IPS DF 4.7 (cell line): Measurements from ENCODE around the gene BZW1.

Source experiments
- DNase-seq: peaks from one replicate; pipeline ENCODE4 v3.0.0-alpha.2; 2013; ENCODE audit warnings: low spot score; ENCODE audit errors: extremely low read depth

Gene BZW1

DNA sequence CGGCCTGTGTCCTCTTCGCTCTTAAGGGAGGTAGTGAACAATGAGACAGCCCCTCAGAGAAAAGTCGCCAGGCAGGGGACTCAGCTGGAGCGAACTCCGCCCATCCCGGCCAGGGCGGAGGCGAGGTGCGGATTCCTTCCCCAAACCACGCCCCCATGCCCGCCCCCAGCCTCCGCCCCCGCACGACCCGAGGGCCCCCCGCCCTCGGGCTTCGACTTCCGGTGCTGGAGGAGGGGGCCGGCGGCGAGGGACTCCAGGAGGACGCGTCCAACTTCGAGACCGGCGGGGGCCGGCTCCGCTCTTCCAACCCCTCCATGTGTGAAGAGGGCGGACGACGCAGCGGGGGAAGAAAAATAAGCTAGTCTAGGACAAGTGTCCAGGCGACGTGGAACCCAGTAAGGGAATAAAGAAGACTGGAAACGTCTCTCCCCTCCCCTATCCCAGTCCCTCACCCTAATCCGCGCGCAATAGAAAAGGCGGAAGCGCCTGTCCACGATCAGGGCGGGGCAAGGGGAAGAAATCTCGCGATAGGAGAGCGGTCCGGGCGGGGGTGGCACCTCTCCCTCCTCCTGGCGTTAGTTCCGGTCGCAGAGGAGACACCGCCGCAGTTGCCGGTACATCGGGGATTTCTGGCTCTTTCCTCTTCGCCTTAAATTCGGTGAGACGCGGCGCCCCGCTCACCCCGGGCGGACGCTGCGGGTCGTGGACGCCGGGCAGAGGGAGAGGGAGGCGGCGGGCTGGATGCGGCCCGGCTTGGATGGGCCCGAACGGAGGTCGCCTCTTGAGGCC lies at the start of gene BZW1:
BZW1 (plus strand) TSS at position 578 of the 789 bp plus-strand sequence. CDS start 1,308 bp downstream, outside the sequence.
- DNase-seq = peak; percentile 76

DNA sequence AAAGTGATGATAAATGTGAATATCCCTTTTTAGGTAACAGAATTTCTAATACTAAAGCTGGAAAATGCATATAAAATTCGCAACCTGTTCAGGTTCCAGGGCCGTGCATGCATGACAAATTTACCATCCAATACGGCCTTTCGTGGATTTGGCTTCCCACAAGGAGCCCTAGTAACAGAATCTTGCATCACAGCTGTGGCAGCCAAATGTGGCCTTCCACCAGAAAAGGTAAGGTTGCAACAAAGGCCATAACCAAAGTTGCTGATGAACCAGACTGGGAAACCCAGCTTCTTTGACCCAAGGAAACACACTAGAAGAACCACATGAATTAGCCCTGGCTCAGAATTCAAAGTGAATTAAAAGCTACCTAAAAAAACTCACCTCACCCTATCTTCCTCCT lies 49.6 kb upstream of the BZW1 start:
- DNase-seq = no peak

DNA sequence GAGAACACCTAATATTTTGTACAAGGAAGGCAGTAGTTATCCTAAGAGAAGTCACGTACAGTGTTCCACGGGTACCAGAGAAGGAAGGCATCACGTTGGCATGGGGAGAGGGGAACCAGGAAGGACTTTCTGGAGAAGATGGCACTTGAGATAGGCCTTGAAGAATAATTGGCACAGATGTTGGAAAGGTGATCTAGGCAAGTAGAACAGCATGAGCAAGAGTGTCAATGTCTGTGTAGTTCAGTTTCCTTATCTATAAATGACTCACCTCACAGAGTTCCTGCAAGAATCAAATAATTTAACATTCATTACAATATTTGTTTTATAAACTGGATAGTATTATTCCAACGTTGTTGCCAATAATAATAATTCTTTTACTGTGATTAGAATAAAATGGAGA lies 48.3 kb upstream of the BZW1 start:
- no peak for DNase-seq

DNA sequence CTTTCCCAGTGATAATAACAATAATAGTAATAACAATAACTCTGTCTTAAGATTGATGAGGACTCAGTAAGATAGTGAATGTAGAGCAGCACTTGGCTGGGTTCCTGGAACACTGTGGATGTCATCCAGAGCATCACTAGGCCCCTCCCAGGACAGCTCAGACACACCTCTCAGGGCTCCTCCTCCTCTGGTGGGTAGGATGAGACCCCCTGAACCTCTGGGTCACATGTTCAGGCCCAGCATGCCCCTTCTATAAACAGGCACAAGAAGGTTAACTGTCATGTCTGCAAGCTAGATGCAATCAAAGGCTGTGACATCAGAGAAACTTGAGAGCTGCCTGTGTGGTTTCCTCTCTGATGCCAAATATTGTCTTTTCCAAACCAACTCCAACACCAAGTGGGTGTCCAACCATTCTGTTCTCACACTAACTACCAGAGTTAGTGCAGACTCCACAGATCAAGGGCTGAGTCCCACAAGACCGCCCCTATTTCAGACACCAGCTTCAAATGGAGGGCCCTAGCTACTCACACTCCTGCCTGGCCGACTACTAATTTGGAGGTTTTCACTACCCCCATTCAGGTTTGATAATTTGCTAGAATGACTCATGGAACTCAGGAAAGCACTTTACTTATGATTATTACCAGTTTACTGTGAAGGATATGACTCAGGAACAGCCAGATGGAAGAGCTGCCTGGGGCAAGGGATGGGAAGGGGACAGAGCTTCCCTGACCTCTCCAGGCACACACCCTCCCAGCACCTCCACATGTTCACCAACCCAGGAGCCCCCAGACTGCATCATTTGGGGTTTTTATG lies 46.4 kb upstream of the BZW1 start:
- no peak for DNase-seq

DNA sequence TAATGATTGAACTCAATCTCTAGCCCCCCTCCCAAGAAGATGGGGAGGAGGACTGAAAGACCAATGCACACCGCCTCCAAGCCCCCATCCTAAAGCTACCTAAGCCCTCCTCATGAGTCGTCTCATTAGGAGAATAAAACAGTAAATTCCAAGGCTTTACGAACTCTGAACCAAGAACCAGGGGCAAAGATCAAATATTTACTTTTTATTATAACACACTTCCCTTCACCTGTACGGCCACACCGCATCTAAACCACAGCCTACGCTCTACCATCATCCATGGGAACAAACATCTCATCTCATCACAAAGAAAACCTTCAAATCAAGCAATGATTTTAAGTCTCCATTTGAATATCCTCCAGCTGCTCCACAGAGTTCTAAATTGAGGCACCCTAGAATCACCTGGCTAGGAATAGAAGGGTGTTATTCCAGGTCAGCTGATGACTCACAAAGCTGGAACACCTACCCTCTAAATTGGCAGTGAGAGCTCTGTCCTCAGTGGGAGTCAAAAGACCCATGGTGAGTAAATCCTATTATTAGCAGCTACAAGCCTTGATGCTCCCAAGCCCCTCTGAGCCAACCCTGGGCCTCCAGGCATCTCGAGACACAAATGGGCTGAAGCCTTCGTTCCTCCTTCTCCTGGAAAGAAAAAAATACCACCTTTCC lies 45.6 kb upstream of the BZW1 start:
- DNase-seq = no peak

DNA sequence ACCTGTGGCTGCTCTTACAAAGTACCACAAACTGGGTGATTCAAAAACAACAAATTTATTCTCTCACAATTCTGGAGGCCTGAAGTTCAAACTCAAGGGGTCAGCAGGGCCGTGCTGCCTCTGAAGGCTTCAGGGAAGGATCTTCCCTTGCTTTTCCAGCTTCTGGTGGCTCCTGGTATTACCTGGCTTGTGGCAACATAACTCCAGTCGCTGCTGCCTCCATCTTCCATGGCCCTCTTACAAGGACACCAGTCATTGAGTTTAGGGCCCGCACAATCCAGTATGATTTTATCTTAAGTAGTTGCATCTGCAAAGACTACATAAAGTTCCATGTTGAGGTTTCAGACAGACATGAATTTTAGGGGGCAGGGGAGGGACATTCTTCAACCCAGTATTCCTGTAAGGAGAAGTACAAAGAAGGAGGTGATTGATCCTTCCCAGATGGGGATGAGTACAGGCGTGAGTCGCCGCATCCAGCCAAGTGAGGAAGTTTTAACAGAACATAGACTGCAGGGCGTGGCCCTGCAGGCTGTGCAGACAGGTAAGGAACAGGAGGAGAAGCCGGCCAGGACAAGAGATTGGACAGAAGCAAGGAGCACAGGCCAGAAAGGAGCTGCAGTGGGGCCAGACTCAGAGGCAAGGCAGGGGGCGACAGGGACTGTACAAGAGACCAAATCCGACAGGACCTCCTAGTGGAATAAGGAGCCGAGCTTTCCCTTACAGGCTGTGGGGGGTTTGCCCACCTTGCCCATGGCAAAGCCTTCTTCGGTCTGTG lies 44.4 kb upstream of the BZW1 start:
- no peak for DNase-seq

DNA sequence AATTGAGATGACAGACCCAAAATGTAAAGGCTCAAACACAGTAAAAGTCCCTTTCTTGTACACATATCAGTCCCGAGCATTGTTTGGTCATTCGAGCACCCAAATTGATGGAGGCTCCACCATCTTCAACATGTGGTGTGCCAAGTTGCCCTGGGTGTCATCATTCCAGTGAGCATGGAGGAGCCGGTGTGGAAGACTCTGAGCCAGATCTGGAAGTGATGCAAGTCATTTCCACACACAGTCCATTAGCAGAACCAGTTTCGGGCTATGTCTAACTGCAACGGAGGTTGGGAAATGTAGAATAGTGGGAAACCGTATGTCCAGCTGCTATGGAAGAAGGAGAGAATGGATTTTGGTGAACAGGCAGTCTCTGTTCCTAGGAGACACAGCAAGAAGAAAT lies 40.9 kb upstream of the BZW1 start:
- no peak for DNase-seq

DNA sequence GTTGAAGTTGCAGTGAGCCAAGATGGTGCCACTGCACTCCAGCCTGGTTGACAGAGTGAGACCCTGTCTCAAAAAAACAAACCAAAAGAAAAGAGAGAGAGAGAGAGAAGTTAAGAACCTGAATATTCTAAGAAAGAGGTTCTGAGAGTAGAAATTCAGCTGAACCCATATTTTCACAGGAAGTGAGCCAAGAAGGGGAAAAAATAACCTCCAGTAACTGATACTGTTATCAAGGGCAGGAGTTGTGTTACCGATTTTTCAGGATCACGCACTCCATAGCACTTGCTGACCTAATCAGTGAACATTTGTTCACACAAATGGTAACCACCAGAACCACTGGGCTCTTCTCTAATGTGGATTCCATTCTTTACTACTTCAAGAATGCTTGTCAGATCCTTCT lies 39.1 kb upstream of the BZW1 start:
- DNase-seq = no peak

DNA sequence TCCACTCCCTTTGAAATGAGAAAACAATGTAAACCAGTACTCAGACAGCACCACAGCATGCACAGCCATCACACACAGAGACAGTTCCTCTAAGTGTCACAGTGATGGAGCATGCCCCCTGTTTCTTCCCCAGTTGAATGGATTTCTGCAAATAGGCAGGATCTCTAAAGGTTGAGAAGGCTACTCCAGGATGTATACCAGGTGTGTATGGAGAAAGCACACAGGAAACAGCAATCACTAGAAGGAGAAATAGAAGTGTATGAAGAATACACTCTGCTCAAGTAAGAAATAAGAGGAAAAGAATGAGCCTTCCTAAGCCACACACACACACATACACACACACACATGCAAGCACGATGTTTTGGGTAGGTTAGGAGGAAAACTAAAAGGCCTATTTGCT lies 38.6 kb upstream of the BZW1 start:
- DNase-seq = no peak

DNA sequence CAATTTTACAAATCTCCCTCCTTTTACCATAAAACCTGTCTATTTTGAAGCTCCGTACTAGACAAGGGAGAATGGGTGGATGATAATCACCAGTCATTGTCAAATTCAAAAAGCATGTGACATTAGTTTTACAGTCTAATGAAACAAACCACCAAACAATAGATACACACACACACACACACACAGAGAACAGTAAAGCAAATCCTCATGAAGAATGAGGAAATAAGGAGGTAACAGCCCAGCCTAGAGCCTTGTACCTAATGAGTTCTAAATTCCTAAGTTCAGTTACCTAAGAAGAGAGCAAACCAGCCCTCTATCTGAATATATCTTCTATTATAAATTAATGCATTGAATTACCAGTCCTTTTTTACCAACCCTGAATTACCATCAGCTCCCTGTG lies 36.8 kb upstream of the BZW1 start:
- DNase-seq = no peak

DNA sequence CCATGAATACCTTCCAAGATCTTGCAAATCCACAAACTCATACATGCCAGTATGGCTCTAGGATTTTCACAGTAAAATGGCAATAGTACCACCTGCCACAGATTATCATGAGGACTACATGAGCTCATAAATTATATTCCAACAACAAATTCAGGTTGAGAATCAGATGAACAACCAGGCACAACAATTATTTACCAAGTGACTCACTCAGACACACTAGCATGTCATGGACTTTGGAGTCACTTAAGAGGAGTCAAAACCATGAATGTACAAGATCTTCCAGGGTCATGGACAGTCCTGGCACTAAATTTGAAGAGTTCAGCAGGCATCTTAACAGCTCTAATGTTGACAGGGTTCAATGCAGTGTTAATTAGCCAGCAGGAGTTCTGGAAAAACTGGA lies 34.4 kb upstream of the BZW1 start:
- no peak for DNase-seq

DNA sequence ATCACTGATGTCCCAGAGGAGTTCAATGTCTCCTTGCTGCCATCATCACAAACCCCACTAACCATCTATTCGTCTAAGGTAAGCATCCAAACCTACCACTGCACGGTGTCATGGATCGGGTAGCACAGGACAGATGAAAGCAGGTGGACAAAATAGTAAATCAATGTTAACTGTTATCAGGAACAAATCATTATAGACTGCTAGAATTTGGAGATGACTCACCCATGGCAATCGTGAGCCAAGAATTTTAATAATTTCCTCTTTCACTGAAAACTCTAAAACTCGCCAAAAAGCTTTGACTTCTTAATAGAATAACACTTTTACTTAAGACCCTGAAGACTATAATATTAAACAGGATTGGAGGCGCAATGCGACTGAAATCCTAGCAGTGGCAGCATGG lies 33.7 kb upstream of the BZW1 start:
- DNase-seq = no peak

DNA sequence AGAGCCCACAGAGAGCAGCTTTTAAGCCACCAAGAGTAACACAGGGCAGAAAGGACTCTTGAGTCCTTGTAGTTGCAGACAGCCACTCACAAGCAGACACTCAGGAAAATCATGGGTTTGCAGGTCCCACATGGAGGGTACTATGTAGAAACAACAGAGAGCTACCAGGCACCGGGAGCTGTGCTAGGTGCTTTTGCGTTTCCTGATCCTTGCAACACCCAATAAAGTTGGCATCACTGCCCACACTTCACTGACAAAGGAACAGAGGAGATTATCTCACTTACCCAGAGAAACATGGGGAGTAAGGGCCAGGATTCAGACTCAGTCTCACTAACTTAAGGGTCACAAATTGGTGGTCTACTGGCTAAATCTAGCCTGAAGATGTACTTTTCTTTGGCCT lies 32.5 kb upstream of the BZW1 start:
- no peak for DNase-seq

DNA sequence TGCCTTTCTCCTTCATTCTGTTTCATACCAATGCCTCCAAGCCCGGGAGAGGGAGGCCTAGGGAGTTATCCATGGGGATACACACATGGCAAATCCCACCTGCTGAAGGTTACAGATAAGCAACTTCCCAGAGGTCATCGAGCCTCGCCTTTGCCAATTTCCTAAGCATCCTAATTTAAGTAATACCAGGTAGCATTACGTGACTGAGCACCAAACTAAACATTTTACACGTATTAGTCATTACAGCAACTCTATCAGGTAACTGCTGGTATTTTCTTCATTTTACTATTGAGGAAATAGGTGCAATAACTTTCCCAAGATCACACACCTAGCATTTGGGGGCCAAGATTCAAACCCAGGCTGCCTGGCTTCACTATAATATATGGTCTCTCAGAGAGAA lies 30.1 kb upstream of the BZW1 start:
- DNase-seq = no peak

DNA sequence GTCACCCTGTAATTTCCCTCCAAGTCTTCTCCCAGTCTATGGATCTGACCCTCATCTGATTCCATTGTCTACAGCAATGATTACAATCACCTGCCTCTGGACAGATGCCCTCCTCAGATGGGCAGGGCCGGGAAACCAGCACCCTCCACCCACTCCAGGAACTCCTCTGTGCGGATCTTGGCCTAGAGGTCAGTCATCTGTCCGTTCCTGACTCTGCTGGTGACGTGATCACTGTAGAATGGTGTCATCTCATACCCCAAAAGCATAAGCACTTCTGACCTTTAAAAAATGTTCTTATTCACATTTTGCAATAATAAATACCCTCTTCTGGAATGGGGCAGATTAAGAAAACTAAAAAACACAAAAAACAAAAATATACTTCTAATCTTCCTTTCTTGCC lies 29.5 kb upstream of the BZW1 start:
- no peak for DNase-seq

DNA sequence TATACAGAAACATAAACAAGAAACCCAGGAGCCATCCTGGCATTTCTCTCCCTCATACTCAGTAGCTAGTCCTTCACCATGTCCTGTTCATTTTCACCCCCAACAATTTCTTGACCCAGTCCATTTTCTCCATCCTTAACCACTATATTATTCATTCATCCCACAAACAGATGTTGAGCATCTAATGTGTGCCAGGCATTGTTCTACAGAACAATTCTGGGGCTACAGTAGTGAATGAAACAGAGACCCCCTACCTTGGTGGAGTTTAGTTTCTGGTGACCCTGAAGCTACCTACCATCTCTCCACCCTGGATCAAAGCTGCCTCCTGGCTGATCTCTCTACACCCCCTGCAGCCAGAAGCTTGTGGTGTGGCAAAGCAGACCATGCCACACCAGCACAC lies 27.5 kb upstream of the BZW1 start:
- no peak for DNase-seq

DNA sequence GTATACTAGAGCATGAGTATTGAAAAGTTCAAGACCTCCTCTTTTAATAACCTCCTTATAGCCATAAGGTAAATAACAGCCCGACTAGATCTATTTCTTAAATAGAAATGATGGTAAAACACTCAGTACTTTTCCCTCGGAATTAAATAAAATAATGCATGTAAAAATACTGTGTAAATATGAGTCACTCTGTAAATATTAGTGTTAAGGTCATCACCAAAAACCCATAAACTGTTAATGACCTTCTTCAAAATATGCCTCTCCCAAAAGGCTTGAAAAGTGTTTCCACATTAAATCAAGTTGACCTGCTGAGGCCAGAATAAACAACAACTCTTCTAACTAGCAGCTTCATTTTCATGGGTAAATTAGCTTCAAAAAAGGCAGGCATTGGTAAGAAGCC lies 25.3 kb upstream of the BZW1 start:
- DNase-seq = no peak

DNA sequence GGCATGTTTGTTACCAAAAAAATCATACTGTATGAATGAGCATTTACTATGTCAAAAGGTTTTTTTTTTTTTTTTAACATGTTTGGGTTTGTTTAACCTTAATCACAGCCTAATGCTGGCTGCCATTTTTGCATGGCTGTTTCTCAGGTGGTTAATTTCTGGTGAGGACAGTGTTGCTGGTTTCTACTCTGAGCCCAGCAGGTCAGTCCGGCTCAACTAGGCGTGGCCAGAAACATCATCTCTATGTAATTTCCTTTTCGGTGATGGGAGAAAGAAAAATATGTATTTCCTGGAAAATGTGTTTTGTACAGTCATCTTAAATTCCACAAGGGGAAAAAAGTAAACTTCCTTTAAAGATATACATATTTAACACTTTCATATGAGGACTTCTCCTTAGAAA lies 24.9 kb upstream of the BZW1 start:
- DNase-seq = no peak

DNA sequence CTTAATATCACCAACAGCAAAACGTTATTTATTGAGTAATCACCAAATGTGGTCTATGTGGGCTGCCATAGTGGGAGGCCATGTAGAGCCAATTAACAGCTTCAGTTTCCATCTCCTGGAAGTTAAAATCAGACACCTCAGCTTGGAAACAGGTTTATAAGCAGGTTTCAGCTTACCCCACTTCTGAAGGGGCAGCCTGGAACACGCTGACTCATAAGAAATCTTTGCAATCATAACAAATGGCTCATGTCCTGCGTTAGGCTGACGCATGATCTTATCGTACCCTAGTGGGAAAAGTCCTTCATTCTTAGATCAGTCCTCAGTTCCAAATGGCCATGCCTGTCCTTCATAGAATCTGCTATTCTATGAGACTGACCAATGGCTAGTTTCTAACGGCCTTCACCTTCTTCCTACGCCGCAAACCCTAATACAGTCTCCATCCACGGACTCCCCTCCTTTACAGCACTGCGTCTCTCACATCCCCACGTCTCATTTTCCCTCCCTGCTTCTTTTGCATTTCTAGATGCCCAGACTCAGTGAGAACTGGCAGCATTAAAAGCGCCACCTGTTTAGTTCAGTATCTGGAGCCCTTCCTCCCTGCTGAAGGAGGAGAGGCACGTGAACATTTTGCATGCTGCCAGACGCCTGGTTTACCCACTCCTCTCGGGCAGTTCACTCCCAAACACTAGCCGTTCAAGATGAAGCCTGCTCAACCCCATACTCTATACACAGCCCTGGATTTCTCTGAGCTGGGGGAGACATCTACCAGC lies 24.2 kb upstream of the BZW1 start:
- DNase-seq = no peak

DNA sequence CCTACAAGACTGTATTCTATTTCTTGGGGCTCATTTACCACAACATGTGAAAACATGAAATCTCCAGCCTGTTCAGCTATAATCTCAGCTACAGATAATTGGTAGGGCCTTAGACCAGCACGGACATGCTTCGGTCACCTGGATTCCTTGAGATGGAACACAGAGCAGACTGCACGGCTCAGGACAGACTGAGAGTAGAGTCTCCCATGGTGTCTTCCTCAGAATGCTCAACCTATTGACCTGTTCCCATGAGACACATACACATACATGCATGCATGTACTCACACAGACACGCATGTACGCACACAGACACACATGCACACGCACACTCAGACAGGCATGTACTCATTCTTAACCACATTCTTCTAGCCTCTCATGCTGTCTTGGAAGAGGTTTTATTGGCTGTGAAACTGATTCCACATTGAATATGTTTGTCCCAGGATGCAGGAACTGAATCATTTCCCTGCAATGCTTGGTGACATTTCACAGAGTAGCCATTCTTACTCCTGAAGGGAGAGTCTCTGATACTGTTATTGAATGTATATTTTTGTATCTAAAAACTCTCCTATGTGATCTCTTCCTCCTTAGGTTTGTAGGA lies 23.5 kb upstream of the BZW1 start:
- DNase-seq = no peak
